HG03039 (cell line): ENCODE results near the gene WDTC1.
"Not testable (repeated sequence)": the region's sequence is repeated elsewhere in the genome, so short reads cannot be mapped to it uniquely, and the experiment has no call there.

Experiments
- ATAC-seq: cut with Tn5 transposase; IDR thresholded peaks from one replicate; pipeline ENCODE4 v1.9.1; 2021; ENCODE audit warnings: mild to moderate bottlenecking, moderate library complexity; ENCODE audit not compliant: unreplicated experiment

Gene WDTC1, protein sequence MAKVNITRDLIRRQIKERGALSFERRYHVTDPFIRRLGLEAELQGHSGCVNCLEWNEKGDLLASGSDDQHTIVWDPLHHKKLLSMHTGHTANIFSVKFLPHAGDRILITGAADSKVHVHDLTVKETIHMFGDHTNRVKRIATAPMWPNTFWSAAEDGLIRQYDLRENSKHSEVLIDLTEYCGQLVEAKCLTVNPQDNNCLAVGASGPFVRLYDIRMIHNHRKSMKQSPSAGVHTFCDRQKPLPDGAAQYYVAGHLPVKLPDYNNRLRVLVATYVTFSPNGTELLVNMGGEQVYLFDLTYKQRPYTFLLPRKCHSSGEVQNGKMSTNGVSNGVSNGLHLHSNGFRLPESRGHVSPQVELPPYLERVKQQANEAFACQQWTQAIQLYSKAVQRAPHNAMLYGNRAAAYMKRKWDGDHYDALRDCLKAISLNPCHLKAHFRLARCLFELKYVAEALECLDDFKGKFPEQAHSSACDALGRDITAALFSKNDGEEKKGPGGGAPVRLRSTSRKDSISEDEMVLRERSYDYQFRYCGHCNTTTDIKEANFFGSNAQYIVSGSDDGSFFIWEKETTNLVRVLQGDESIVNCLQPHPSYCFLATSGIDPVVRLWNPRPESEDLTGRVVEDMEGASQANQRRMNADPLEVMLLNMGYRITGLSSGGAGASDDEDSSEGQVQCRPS

DNA sequence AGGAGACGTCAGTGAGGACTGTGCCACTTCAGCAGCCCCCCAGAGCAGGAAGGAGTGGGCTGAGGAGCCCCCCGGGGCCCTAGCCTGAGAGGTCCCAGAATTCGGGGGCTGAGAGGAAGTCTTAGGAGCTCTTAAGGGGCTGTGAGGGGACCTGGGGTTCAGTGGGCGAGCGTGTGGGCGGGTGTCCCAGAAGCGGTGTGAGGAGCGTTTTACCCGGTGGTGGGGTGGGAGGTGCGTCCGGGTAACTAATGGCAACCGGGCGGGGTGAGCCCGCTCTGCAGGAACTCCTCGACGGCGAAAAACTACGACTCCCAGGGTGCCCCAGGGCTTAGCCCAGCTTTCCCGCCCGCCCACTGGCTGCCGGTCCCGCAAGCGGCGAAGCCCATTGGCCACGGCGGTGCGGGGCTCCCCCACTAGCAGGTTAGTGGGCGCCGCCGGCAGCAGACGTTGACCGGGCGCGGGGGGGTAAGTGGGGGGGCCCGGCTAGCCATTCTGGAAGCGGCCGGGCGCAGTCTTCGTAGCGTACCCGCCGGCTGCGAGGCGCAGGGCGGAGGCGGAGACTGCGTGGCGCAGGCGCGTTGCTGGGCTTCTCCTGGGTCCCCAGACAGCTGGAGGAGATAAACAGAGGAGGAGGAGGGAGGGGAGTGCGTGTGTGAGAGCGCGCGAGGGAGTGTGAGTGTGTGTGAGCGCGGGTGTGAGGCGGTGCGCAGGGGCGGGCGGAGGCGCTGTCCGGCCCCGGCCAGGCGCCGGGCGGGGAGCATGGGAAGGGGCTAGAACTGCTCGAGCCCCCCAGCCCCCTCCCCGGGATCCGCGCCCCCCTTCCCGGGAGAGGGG lies at the start of gene WDTC1:
TSS of gene WDTC1 (plus strand) at position 584 of the 834 bp plus-strand sequence. CDS start 26,423 bp downstream, outside the sequence.
- ATAC-seq = peak; percentile 86

- ATAC-seq = not testable (repeated sequence)
Measured at GRCh38 chr1:27184665-27185064, 49.8 kb upstream of the WDTC1 start.

DNA sequence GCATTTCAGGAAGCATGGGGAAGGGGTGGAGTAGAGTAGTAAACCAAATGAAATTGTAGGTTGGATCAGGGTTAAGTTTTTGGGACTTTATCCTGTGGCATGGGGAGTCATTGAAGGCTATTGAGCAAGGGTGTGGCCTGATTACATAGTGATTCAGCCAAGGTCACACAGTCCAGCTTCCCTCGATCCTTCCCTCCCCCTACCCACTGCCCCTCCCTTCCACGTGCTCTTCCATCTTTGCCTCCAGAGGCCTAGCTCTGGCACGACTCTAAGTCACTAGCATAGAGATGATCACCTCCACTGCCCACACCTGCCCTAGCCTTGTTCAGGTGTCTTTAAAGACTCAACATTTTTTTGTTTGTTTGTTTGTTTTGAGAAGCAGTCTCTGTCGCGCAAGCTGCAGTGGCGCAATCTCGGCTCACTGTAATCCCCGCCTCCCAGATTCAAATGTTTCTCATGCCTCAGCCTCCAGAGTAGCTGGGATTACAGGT lies 42.3 kb upstream of the WDTC1 start:
- no peak for ATAC-seq

- ATAC-seq = no peak
Measured at GRCh38 chr1:27193194-27193593, 41.2 kb upstream of the WDTC1 start.

DNA sequence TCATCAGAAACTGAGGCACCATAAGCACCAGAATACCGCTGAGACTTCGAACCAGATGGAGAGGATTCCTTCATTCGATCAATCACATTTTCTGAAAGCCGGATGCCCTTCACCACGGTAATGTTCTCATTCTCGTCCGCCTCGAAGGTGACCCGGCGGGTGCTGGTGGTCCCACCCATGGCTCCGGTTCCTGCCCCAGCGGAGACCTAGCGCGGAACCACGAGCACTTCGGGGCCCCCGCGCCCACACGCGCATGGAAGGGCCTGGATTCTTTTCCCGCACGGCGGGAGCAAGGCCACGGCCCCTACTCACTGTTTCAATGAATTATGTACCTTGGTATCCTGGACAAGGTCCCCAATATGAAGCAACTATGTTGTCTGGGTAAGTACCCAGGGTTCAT lies 33.1 kb upstream of the WDTC1 start:
- ATAC-seq = no peak

DNA sequence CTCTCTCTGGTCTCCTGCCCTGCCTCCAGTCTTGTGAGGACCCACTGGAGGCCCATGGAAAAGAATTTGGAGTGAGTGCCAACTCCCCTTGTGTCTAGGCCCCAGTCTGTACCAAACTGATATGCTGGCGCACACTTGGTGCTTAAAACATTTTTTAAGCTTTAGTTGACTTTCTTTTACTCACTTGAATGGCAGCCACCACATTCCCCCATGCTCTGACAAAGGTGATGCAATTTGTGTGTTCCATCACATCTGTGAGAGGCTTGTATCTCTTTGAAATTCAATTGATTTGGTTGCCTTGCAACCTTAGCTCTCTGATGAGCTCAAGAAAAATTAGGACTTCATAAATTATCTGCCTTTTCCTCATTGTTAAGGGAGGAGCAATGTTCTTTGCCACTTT lies 30.5 kb upstream of the WDTC1 start:
- no peak for ATAC-seq

DNA sequence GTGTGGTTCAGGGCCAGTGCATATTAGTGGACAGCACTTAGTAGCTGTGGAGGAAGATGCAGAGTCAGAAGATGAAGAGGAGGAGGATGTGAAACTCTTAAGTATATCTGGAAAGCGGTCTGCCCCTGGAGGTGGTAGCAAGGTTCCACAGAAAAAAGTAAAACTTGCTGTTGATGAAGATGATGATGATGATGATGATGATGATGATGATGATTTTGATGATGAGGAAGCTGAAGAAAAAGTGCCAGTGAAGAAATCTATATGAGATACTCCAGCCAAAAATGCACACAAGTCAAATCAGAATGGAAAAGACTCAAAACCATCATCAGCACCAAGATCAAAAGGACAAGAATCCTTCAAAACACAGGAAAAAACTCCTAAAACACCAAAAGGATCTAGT lies 27.2 kb upstream of the WDTC1 start:
- ATAC-seq = not testable (repeated sequence)

DNA sequence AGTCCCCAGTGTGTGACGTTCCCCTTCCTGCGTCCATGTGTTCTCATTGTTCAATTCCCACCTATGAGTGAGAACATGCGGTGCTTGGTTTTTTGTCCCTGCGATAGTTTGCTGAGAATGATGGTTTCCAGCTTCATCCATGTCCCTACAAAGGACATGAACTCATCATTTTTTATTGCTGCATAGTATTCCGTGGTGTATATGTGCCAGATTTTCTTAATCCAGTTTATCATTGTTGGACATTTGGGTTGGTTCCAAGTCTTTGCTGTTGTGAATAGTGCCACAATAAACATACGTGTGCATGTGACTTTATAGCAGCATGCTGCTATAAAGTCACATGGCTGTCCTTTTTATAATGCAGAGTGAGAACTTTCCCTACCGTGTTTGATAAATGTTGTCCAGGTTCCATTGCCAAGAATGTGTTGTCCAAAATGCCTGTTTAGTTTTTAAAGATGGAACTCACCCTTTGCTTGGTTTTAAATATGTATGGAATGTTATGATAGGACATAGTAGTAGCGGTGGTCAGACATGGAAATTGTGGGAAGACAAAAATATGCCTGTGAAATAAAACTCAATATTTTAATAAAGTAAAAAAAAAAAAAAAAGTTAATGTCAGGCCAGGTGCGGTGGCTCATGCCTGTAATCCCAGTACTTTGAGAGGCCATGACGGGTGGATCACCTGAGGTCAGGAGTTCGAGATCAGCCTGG lies 26.1 kb upstream of the WDTC1 start:
- ATAC-seq = not testable (repeated sequence)

DNA sequence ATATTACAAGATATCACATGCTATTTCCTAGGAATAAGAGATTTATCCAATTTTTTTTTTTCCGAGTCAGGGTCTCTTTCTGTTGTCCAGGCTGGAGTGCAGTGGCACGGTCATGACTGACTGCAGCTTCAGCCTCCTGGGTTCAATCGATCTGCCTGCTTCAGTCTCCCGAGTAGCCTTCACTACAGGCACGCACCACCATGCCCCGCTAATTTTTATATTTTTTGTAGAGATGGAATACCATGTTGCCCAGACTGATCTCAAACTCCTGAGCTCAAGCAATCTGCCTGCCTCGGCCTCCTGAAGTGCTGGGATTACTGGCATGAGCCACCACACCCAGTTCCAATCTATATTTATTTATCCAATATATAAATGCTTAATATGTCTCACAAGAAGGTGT lies 18.0 kb upstream of the WDTC1 start:
- ATAC-seq = no peak

GRCh38 chr1:27217401-27217800 lies 17.0 kb upstream of the WDTC1 start:
- ATAC-seq = no peak

DNA sequence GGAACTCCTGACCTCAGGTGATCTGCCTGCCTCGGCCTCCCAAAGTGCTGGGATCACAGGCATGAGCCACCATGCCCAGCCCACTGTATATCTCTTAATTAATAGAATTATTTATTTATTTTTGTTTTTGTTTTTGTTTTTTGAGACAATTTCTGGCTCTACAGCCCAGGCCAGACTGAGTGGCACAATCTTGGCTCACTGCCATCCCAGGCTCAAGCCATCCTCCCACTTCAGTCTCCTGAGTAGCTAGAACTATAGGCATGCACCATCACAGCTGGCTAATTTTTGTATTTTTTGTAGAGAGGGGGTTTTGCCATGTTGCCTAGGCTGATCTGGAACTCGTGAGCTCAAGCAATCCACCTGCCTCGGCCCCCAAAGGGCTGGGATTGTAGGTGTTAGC lies 15.7 kb upstream of the WDTC1 start:
- no peak for ATAC-seq

DNA sequence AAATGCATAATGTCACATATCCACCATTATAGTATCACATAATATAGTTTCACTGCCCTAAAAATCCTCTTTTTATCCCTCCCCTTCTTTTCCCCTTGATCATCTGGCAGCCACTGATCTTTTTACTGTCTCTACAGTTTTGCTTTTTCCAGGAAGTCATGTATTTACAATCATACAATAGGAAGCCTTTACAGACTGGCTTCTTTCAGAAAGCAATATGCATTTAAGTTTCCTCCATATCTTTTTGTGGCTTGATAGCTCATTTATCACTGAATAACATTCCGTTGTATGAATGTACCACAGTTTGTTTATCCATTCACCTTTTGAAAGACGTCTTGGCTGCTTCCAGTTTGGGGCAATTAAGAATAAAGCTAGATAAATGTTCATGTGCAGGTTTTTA lies 14.3 kb upstream of the WDTC1 start:
- no peak for ATAC-seq

GRCh38 chr1:27220702-27221497 lies 13.5 kb upstream of the WDTC1 start:
- not testable (repeated sequence) for ATAC-seq

- no peak for ATAC-seq
Measured at GRCh38 chr1:27225621-27226020, 8.8 kb upstream of the WDTC1 start.

- ATAC-seq = no peak
Measured at GRCh38 chr1:27227765-27228164, 6.7 kb upstream of the WDTC1 start.

GRCh38 chr1:27233667-27234048 lies 774 bp upstream of the WDTC1 start:
- ATAC-seq = no peak

GRCh38 chr1:27235827-27236226 lies 1.4 kb downstream of the WDTC1 start:
- ATAC-seq = no peak

DNA sequence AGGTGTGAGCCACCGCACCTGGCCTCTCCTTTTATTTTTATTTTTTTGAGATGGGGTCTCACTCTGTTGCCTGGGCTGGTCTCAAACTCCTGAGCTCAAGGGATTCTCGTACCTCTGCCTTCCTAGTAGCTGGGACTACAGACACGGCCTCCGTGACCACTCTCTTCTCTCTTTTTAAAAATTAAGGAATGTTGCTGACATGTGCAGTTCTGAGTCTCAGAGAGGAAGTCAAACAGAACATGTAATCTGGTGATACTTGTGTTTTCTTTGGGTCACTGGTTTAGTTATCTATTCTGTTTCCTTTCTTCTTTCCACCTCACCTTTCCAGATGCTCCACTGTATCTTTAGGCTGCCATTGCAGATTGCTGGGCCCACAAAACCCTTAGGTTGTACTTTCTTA lies 2.7 kb downstream of the WDTC1 start:
- ATAC-seq = no peak

- ATAC-seq = no peak
Measured at GRCh38 chr1:27238032-27238431, 3.6 kb downstream of the WDTC1 start.

GRCh38 chr1:27241677-27242076 lies 7.2 kb downstream of the WDTC1 start:
- no peak for ATAC-seq
